Esophagus squamous epithelium (tissue), 4 donors: ENCODE data around the gene MRPS18B.

ENCODE experiments used
- CTCF ChIP-seq, 6 experiments: fragments of 450-650 bp in 4 of 6; fragments of 200-600 bp in 2 of 6; sonication (generic) in 2 of 6; IDR thresholded peaks; one replicate each; pipeline ENCODE4 v1.5.1; 2016 to 2019; ENCODE audit warnings: antibody characterized with exemption in 6 of 6, mild to moderate bottlenecking in 4 of 6, moderate library complexity in 4 of 6
- POLR2A ChIP-seq, 4 donors: fragments of 450-650 bp; IDR thresholded peaks; one replicate each; pipeline ENCODE4 v1.6.1; 2017; ENCODE audit warnings: antibody characterized with exemption in 4 of 4, mild to moderate bottlenecking in 4 of 4, moderate library complexity in 3 of 4

- TF ChIP-seq CTCF (IDR thresholded peaks at IDR 0.05) (peak in 5 of 6 experiments; percentile 37 to 66 (median 50)), POLR2A (IDR thresholded peaks at IDR 0.05) (peak in 3 of 4 donors; percentile 22 to 66 (median 61))
Measured at GRCh38 chr6:30626484-30627366, 9.1 kb downstream of the MRPS18B start, which contains the start of gene ATAT1.
